ENCODE data around the gene BLVRB. TPM values are rescaled to one million over a fixed set of nuclear protein-coding genes. Genes with fewer than 3 reads are reported as not detected.

BLVRB gene
- total and polyA plus RNA-seq, 2 experiments from 2014 or later = 43.7 to 53.7 TPM

- H3K4me3 ChIP-seq = no peak overlapping the region
- DNase-seq (ENCODE audit: low spot score) = no peak
- no peaks in the 10 kb centered on the region for H3K36me3 ChIP-seq (ENCODE audit: insufficient read depth)
- H3K27ac ChIP-seq (ENCODE audit: low read depth) = no peak overlapping the region
- H3K27me3 ChIP-seq (ENCODE audit: insufficient read depth) = no peaks in the 10 kb centered on the region
- Mint-ChIP-seq H3K27me3 (ENCODE audit: insufficient read depth, low read depth, poor library complexity) (peaks cover 16% of the 10 kb centered on the region), H3K27ac (no peak overlapping the region), H3K36me3 (ENCODE audit: low read depth) (no peaks in the 10 kb centered on the region), H3K4me3 (no peak overlapping the region), H3K4me1 (peaks cover 4% of the 10 kb centered on the region; the same call in 1 of the 3 replicates), H3K9me3 (no peaks in the 10 kb centered on the region)
- no peak overlapping the region for H2AFZ ChIP-seq
- no peaks in the 10 kb centered on the region for H3K79me2 ChIP-seq (replicated peaks; ENCODE audit: insufficient read depth)
- H3K4me1 ChIP-seq (ENCODE audit: insufficient read depth) = no peaks in the 10 kb centered on the region; the same call in 1 of the 2 replicates
- TF ChIP-seq ZNF331 (CRISPR knock-in tag; IDR thresholded peaks at IDR 0.05; ENCODE audit: low read depth) (no peak), JUNB (IDR thresholded peaks at IDR 0.05; ENCODE audit: unreplicated experiment) (no peak), ZNF114 (CRISPR knock-in tag; IDR thresholded peaks at IDR 0.05) (no peak), STAT1 (IDR thresholded peaks at IDR 0.05; ENCODE audit: unreplicated experiment) (no peak), REST (IDR thresholded peaks at IDR 0.05; ENCODE audit: unreplicated experiment) (no peak), ETS1 (IDR thresholded peaks at IDR 0.05) (no peak), EZH2phosphoT487 (IDR thresholded peaks at IDR 0.05; ENCODE audit: unreplicated experiment) (no peak), EZH2 (IDR thresholded peaks at IDR 0.05; ENCODE audit: low read depth, unreplicated experiment) (no peak), NANOG (IDR thresholded peaks at IDR 0.05; ENCODE audit: borderline replicate concordance) (no peak), POLR2AphosphoS5 (IDR thresholded peaks at IDR 0.05; ENCODE audit: low read depth) (no peak), CREB1 (CRISPR knock-in tag; IDR thresholded peaks at IDR 0.05; ENCODE audit: low read depth) (no peak), ZNF462 (CRISPR knock-in tag; IDR thresholded peaks at IDR 0.05) (no peak), CTCF (conservative IDR thresholded peaks at IDR 0.05; ENCODE audit: low read depth in 2 of 2) (no peak)
- H3K4me2 ChIP-seq = no peak overlapping the region
- ATAC-seq = no peak
- H4K20me1 ChIP-seq (replicated peaks; ENCODE audit: insufficient read depth) = no peaks in the 10 kb centered on the region
- no peaks in the 10 kb centered on the region for H3K9me2 ChIP-seq (ENCODE audit: insufficient read depth)
- no peaks in the 10 kb centered on the region for H3F3A ChIP-seq (replicated peaks; ENCODE audit: low read depth)
Observed at GRCh38 chr19:40460185-40460584, 5.4 kb downstream of the BLVRB start.
